ENCODE data around the gene PPL.

Gene PPL

DNA sequence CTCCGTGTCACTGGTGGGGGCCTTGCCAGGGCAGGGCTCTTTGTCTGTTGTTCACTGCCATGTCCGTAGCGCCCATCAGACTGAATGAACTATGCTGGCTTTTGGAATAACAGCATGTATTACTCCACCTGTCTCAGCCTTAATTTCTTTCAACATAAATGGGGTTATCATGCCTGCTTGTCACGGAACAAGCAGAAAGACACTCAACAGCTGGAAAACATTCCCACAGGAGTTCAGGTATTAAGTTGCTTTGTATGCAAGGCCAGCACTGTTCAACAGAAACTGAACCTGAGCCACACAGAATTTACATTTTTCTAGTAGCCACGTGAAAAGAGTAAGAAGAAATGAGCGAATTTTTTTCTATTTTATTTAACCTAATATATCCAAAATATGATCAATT, 13.1 kb downstream of the PPL start:
- H3K27me3 ChIP-seq (ENCODE audit: control insufficient read depth, insufficient read depth, low read length): no peaks in the 10 kb centered on the region
- H2AFZ ChIP-seq: no peak overlapping the region
- TF ChIP-seq, protein P1, sequence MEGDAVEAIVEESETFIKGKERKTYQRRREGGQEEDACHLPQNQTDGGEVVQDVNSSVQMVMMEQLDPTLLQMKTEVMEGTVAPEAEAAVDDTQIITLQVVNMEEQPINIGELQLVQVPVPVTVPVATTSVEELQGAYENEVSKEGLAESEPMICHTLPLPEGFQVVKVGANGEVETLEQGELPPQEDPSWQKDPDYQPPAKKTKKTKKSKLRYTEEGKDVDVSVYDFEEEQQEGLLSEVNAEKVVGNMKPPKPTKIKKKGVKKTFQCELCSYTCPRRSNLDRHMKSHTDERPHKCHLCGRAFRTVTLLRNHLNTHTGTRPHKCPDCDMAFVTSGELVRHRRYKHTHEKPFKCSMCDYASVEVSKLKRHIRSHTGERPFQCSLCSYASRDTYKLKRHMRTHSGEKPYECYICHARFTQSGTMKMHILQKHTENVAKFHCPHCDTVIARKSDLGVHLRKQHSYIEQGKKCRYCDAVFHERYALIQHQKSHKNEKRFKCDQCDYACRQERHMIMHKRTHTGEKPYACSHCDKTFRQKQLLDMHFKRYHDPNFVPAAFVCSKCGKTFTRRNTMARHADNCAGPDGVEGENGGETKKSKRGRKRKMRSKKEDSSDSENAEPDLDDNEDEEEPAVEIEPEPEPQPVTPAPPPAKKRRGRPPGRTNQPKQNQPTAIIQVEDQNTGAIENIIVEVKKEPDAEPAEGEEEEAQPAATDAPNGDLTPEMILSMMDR (IDR thresholded peaks at IDR 0.05): no peak
- H3K4me2 ChIP-seq (ENCODE audit: low read length): no peak overlapping the region
- H3K4me1 ChIP-seq: peaks cover 11% of the 10 kb centered on the region
- H3K9me3 ChIP-seq (ENCODE audit: control insufficient read depth, low read length): no peaks in the 10 kb centered on the region
- H3K36me3 ChIP-seq (ENCODE audit: control insufficient read depth, insufficient read depth, low read length): no peaks in the 10 kb centered on the region
- H3K9ac ChIP-seq: no peak overlapping the region
- no peak overlapping the region for H3K27ac ChIP-seq
- no peaks in the 10 kb centered on the region for H3K79me2 ChIP-seq
- no peak overlapping the region for H3K4me3 ChIP-seq (ENCODE audit: low read depth, low read length)

DNA sequence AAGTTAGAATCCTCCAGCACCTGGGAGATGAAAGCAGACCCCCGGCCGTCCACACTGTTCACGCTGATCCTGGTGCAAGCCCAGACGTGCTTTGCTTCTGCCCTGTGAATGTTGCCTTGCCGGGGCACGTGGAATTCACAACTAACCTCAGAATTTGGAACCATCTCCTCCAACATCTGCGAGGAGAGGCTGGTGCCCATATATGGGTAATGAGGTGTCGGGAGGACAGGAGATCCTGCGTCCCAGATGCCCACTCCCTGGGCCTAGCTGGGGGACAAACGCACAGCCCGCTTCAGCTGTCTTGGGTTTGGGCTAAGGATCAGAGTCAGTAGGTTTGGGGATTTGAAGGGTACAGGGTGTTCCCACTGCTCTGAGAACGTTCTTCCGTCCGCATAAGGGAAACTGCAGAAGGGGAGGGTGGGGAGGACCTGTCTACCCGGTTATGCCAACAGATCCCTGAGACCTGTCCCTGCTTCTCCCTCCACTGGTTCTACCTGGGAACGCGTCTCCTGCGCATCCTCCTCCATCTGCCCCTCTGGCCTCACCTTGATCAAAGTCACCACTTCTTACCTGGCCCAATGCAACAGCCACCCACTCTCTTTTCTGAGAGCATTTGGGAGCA, 14.1 kb downstream of the PPL start:
- Histone ChIP-seq H3K4me2 (ENCODE audit: low read length) (no peak overlapping the region), H3K9ac (no peak overlapping the region), H3K27ac (no peak overlapping the region), H3K27me3 (ENCODE audit: control insufficient read depth, insufficient read depth, low read length) (no peaks in the 10 kb centered on the region), H3K9me3 (ENCODE audit: control insufficient read depth, low read length) (no peaks in the 10 kb centered on the region), H2AFZ (no peak overlapping the region), H3K4me1 (peaks cover 11% of the 10 kb centered on the region), H3K36me3 (ENCODE audit: control insufficient read depth, insufficient read depth, low read length) (no peaks in the 10 kb centered on the region), H3K4me3 (ENCODE audit: low read depth, low read length) (no peak overlapping the region), H3K79me2 (no peaks in the 10 kb centered on the region)
- TF ChIP-seq, protein P1 (IDR thresholded peaks at IDR 0.05): no peak

- H3K27me3 ChIP-seq (ENCODE audit: control insufficient read depth, insufficient read depth, low read length): no peaks in the 10 kb centered on the region
- H3K4me3 ChIP-seq (ENCODE audit: low read depth, low read length): no peak overlapping the region
Observed at GRCh38 chr16:4920826-4921225, 16.1 kb downstream of the PPL start.

GRCh38 chr16:4918781-4919251, 18.1 kb downstream of the PPL start:
- peak overlapping the region; percentile 13 for H3K4me2 ChIP-seq (ENCODE audit: low read length)
- no peaks in the 10 kb centered on the region for H3K4me1 ChIP-seq
- H2AFZ ChIP-seq: no peak overlapping the region
- no peaks in the 10 kb centered on the region for H3K27me3 ChIP-seq (ENCODE audit: control insufficient read depth, insufficient read depth, low read length)
- H3K27ac ChIP-seq: no peak overlapping the region
- no peaks in the 10 kb centered on the region for H3K36me3 ChIP-seq (ENCODE audit: control insufficient read depth, insufficient read depth, low read length)
- TF ChIP-seq, protein P1 (IDR thresholded peaks at IDR 0.05): no peak
- no peaks in the 10 kb centered on the region for H3K9me3 ChIP-seq (ENCODE audit: control insufficient read depth, low read length)
- H3K4me3 ChIP-seq (ENCODE audit: low read depth, low read length): no peak overlapping the region
- H3K9ac ChIP-seq: no peak overlapping the region
- H3K79me2 ChIP-seq: peaks cover 4% of the 10 kb centered on the region

More at GRCh38 chr16:4920826-4921225, 16.1 kb downstream of the PPL start:
- H2AFZ ChIP-seq: no peak overlapping the region
- H3K27ac ChIP-seq: no peak overlapping the region
- TF ChIP-seq, protein P1 (IDR thresholded peaks at IDR 0.05): no peak
- H3K4me2 ChIP-seq (ENCODE audit: low read length): no peak overlapping the region
- no peaks in the 10 kb centered on the region for H3K9me3 ChIP-seq (ENCODE audit: control insufficient read depth, low read length)
- no peak overlapping the region for H3K9ac ChIP-seq
- H3K36me3 ChIP-seq (ENCODE audit: control insufficient read depth, insufficient read depth, low read length): no peaks in the 10 kb centered on the region
- no peaks in the 10 kb centered on the region for H3K79me2 ChIP-seq
- peaks cover 11% of the 10 kb centered on the region for H3K4me1 ChIP-seq

DNA sequence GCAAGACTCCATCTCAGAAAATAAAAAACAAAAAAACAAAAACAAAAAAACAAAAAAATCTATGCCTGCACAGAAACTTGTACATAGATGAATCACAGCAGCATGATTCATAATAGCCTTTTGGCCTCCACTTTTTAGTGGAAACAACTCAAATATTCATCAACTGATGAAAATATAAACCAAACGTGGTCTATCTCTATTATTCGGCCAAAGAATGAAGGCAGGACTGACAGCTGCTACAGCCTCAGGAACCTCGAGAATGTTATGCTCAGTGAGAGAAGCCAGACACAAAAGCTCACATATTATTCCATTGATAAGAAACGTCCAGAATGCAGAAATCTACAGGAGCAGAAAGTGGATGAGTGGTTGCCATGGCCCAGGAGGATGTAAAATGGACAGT, 19.8 kb downstream of the PPL start:
- Histone ChIP-seq H3K27ac (no peak overlapping the region), H3K9me3 (ENCODE audit: control insufficient read depth, low read length) (no peaks in the 10 kb centered on the region), H3K4me3 (ENCODE audit: low read depth, low read length) (no peak overlapping the region), H3K4me1 (no peaks in the 10 kb centered on the region), H2AFZ (no peak overlapping the region), H3K27me3 (ENCODE audit: control insufficient read depth, insufficient read depth, low read length) (no peaks in the 10 kb centered on the region), H3K9ac (no peak overlapping the region), H3K79me2 (peaks cover 4% of the 10 kb centered on the region), H3K36me3 (ENCODE audit: control insufficient read depth, insufficient read depth, low read length) (no peaks in the 10 kb centered on the region), H3K4me2 (ENCODE audit: low read length) (no peak overlapping the region)
- TF ChIP-seq, protein P1 (IDR thresholded peaks at IDR 0.05): no peak
